Prostate gland (tissue), 2 donors: Measurements from ENCODE around the gene TH. TPM values are rescaled to one million over a fixed set of nuclear protein-coding genes. Genes with fewer than 3 reads are reported as not detected.

Experiments
- DNase-seq: peaks from one replicate; pipeline ENCODE4 v3.0.0-alpha.2; 2019; ENCODE audit warnings: low spot score
- H3K27ac ChIP-seq, 2 donors: fragments of 200-600 bp; sonication (generic); 2 replicates each; pipeline ENCODE4 v1.5.1; 2017 to 2019
- H3K27me3 ChIP-seq: fragments of 200-600 bp; sonication (generic); replicated peaks from 2 replicates; pipeline ENCODE4 v1.5.1; 2019; ENCODE audit not compliant: insufficient read depth
- H3K36me3 ChIP-seq, 2 donors: fragments of 200-600 bp; sonication (generic); 1 replicate in 1 of 2; 2 replicates in 1 of 2; pipeline versions ENCODE4 v1.5.1 to v1.8.1; 2017 to 2019
- H3K4me1 ChIP-seq: fragments of 200-600 bp; sonication (generic); replicated peaks from 2 replicates; pipeline ENCODE4 v1.5.1; 2019
- H3K4me3 ChIP-seq, 2 donors: fragments of 200-600 bp; sonication (generic); 2 replicates each; pipeline ENCODE4 v1.5.1; 2017 to 2019
- H3K9me3 ChIP-seq: fragments of 200-600 bp; sonication (generic); 2 replicates; pipeline ENCODE4 v1.5.1; 2017
- CTCF ChIP-seq, 4 experiments: fragments of 200-600 bp in 2 of 4; fragments of 450-650 bp in 2 of 4; sonication (generic) in 2 of 4; IDR thresholded peaks; 1 replicate in 3 of 4; 2 replicates in 1 of 4; pipeline ENCODE4 v1.5.1; 2016 to 2019; ENCODE audit warnings: antibody characterized with exemption in 4 of 4, mild to moderate bottlenecking in 2 of 4, moderate library complexity in 2 of 4
- POLR2A ChIP-seq: fragments of 450-650 bp; IDR thresholded peaks from one replicate; pipeline ENCODE4 v1.6.1; 2016; ENCODE audit warnings: antibody characterized with exemption, mild to moderate bottlenecking
- POLR2AphosphoS5 ChIP-seq: sonication (generic); formaldehyde crosslinking; IDR thresholded peaks from one replicate; pipeline ENCODE4 v1.6.1; 2017; ENCODE audit warnings: antibody characterized with exemption
- WGBS: methylation state at CpG from one replicate; pipeline ENCODE4 v1.1.5; 2018; 5-methylcytosine and 5-hydroxymethylcytosine counted together
- intact Hi-C: fragments of 100-400 bp; cut with DNase I; formaldehyde crosslinking; loops from one replicate; pipeline ENCODE4 v1.14.2; 2022
- total RNA-seq, 2 donors: library from RNA; depleted of rRNA; stranded (reverse); fragments of >200 nt; gene quantifications; one replicate each; pipeline ENCODE4 v1.1.0, GENCODE V29; 2016

Gene TH
- total RNA-seq, 2 donors from 2014 or later = 2.4 TPM; not detected in 1

- WGBS = 87% methylated on average over 19 of the region's 21 CpGs
- Histone ChIP-seq H3K27me3 (no peaks in the 10 kb centered on the region), H3K27ac (no peak overlapping the region), H3K36me3 (no peaks in the 10 kb centered on the region), H3K4me3 (no peak overlapping the region), H3K9me3 (no peaks in the 10 kb centered on the region), H3K4me1 (peaks cover 10% of the 10 kb centered on the region)
- intact Hi-C loops = loop anchor here (5.0 to 10.0 kb wide), 2 partner anchors 334 to 696 kb away; no protein-coding TSS in a partner anchor
- TF ChIP-seq CTCF (IDR thresholded peaks at IDR 0.05) (no peak), POLR2A (no peak), POLR2AphosphoS5 (no peak)
- DNase-seq = no peak
Observed at GRCh38 chr11:2198621-2199365, 27.2 kb upstream of the TH start.

- Histone ChIP-seq H3K4me3 (no peak overlapping the region), H3K4me1 (peaks cover 6% of the 10 kb centered on the region), H3K27me3 (no peaks in the 10 kb centered on the region), H3K9me3 (no peaks in the 10 kb centered on the region), H3K36me3 (no peaks in the 10 kb centered on the region), H3K27ac (no peak overlapping the region)
- DNase-seq = no peak
- 87% methylated on average over 28 of the region's 28 CpGs for WGBS
- TF ChIP-seq POLR2A (no peak), CTCF (IDR thresholded peaks at IDR 0.05) (no peak), POLR2AphosphoS5 (no peak)
- intact Hi-C loops = loop anchor here (1.0 to 10.0 kb wide), 3 partner anchors 222 to 697 kb away; no protein-coding TSS in a partner anchor
Observed at GRCh38 chr11:2197771-2198520, 26.3 kb upstream of the TH start.

GRCh38 chr11:2196970-2197770 lies 25.6 kb upstream of the TH start:
- 36% methylated on average over 23 of the region's 23 CpGs for WGBS
- no peaks in the 10 kb centered on the region for H3K9me3 ChIP-seq
- intact Hi-C loops = loop anchor here (1.0 to 10.0 kb wide), 3 partner anchors 223 to 698 kb away; no protein-coding TSS in a partner anchor
- H3K4me1 ChIP-seq = no peaks in the 10 kb centered on the region
- H3K27ac ChIP-seq = no peak overlapping the region
- H3K4me3 ChIP-seq = no peak overlapping the region
- DNase-seq = peak; percentile 77
- no peaks in the 10 kb centered on the region for H3K36me3 ChIP-seq
- no peaks in the 10 kb centered on the region for H3K27me3 ChIP-seq
- TF ChIP-seq POLR2AphosphoS5 (peak; percentile 44), POLR2A (no peak), CTCF (IDR thresholded peaks at IDR 0.05) (peak; percentile 80 to 98 (median 92))

- no peaks in the 10 kb centered on the region for H3K4me1 ChIP-seq
- WGBS = 89% methylated on average over 7 of the region's 7 CpGs
- no peak overlapping the region for H3K4me3 ChIP-seq
- no peak overlapping the region for H3K27ac ChIP-seq
- TF ChIP-seq CTCF (IDR thresholded peaks at IDR 0.05) (no peak), POLR2AphosphoS5 (no peak), POLR2A (no peak)
- H3K27me3 ChIP-seq = no peaks in the 10 kb centered on the region
- DNase-seq = no peak
- no peaks in the 10 kb centered on the region for H3K36me3 ChIP-seq
- H3K9me3 ChIP-seq = no peaks in the 10 kb centered on the region
- intact Hi-C loops = loop anchor here (5.0 to 10.0 kb wide), 2 partner anchors 337 to 699 kb away; no protein-coding TSS in a partner anchor
Observed at GRCh38 chr11:2195756-2196088, 24.1 kb upstream of the TH start.
